ENCODE data around the gene TMEM150C. TPM values are rescaled to one million over a fixed set of nuclear protein-coding genes. Genes with fewer than 3 reads are reported as not detected.

TMEM150C gene
- total RNA-seq, 1 experiment from 2014 or later: 2.7 TPM

- no peak overlapping the region for H2BK20ac ChIP-seq (ENCODE audit: low read depth, low read length, poor library complexity, severe bottlenecking)
- H4K8ac ChIP-seq (replicated peaks; ENCODE audit: insufficient read length, low read depth, low read length): no peak overlapping the region
- H4K91ac ChIP-seq (ENCODE audit: insufficient read length, low read depth, low read length): no peak overlapping the region
- Mint-ChIP-seq H3K4me1 (peaks cover 24 to 28% of the 10 kb centered on the region in 2 experiments), H3K27me3 (ENCODE audit: low read depth) (no peaks in the 10 kb centered on the region), H3K27ac (peak overlapping the region in 2 of 3 experiments; percentile 1 to 52; a peak in 3 of 7 replicates), H3K4me3 (no peak overlapping the region), H3K36me3 (ENCODE audit: insufficient read depth in 1 of 3, low read depth in 3 of 3) (no peaks in the 10 kb centered on the region), H3K9me3 (no peaks in the 10 kb centered on the region)
- no peak overlapping the region for H2BK120ac ChIP-seq (ENCODE audit: low read depth, low read length, poor library complexity, severe bottlenecking)
- H3K9ac ChIP-seq (ENCODE audit: extremely low read depth, insufficient read length, low read length): no peak overlapping the region
- H3K27me3 ChIP-seq (ENCODE audit: insufficient read depth, low read length): no peaks in the 10 kb centered on the region
- TF ChIP-seq CTCF (conservative IDR thresholded peaks at IDR 0.05): no peak
- no peak overlapping the region for H3K4me2 ChIP-seq (ENCODE audit: insufficient read depth, insufficient read length, low read length)
- H3K4me1 ChIP-seq (ENCODE audit: insufficient read depth, low read length): peaks cover 6% of the 10 kb centered on the region; the same call in 1 of the 2 replicates
- no peak overlapping the region for H2BK12ac ChIP-seq (ENCODE audit: insufficient read length, low read depth, low read length)
- H3K56ac ChIP-seq (ENCODE audit: insufficient read length, low read depth, low read length): no peak overlapping the region
- H3K9me3 ChIP-seq (ENCODE audit: control insufficient read depth, low read depth, low read length): no peaks in the 10 kb centered on the region
- H3K79me1 ChIP-seq (ENCODE audit: insufficient read depth, low read depth, low read length, poor library complexity, severe bottlenecking): no peaks in the 10 kb centered on the region
- no peak overlapping the region for H2BK15ac ChIP-seq (ENCODE audit: low read depth, low read length)
- no peak overlapping the region for H3K27ac ChIP-seq (ENCODE audit: insufficient read length, low read depth, low read length)
- no peak overlapping the region for H3K18ac ChIP-seq (ENCODE audit: insufficient read length, low read depth, low read length)
- H4K20me1 ChIP-seq (ENCODE audit: control insufficient read depth, insufficient read depth, insufficient read length): no peaks in the 10 kb centered on the region
- H3K14ac ChIP-seq (ENCODE audit: insufficient read depth, low read length): no peak overlapping the region
- H3K23me2 ChIP-seq (ENCODE audit: insufficient read length, low read depth, low read length, poor library complexity, severe bottlenecking): no peaks in the 10 kb centered on the region
- no peak overlapping the region for H3K23ac ChIP-seq (ENCODE audit: insufficient read length, low read depth, low read length)
- H4K5ac ChIP-seq (ENCODE audit: insufficient read length, low read depth, low read length): no peak overlapping the region
- H2BK5ac ChIP-seq (ENCODE audit: insufficient read length, low read length): no peak overlapping the region
- no CpG with 5 or more reads among the region's 4 CpGs for WGBS (ENCODE audit: extremely low coverage, insufficient read length, low lambda C conversion rate)
- DNase-seq: no peak
- no peak overlapping the region for H2AFZ ChIP-seq (ENCODE audit: low read length)
- no peak overlapping the region for H2AK5ac ChIP-seq (ENCODE audit: insufficient read length, low read length)
- H3K4ac ChIP-seq (ENCODE audit: low read depth, low read length): no peak overlapping the region
- H3T11ph ChIP-seq (ENCODE audit: low read length): no peak overlapping the region
- H3K79me2 ChIP-seq (ENCODE audit: insufficient read depth, low read length): no peaks in the 10 kb centered on the region
Observed at GRCh38 chr4:82522472-82522871, 39.3 kb downstream of the TMEM150C start.
